K562 (cell line): ENCODE results near the gene FPR1. TPM values are rescaled to one million over a fixed set of nuclear protein-coding genes. Genes with fewer than 3 reads are reported as not detected.

Experiments
- CTCFL ChIP-seq: IDR thresholded peaks from 2 replicates; pipeline ENCODE4 v1.6.1; 2011; ENCODE audit warnings: borderline replicate concordance, low read depth, mild to moderate bottlenecking, moderate library complexity, low read length; ENCODE audit not compliant: insufficient read depth, poor library complexity, severe bottlenecking
- ERF ChIP-seq: fragments of 450-650 bp; formaldehyde crosslinking; IDR thresholded peaks from 2 replicates; pipeline ENCODE4 v1.4.0; 2020; ENCODE audit warnings: mild to moderate bottlenecking, mixed read lengths
- NKRF ChIP-seq: fragments of 450-650 bp; IDR thresholded peaks from 2 replicates; pipeline ENCODE4 v1.6.1; 2016; ENCODE audit warnings: borderline replicate concordance
- POLR2AphosphoS5 ChIP-seq: IDR thresholded peaks from 2 replicates; pipeline ENCODE4 v1.6.1; 2011; ENCODE audit warnings: mild to moderate bottlenecking, low read depth, low read length, moderate library complexity; ENCODE audit not compliant: control insufficient read depth, insufficient read depth
- PRMT5 ChIP-seq: sonication (generic); formaldehyde crosslinking; IDR thresholded peaks from 2 replicates; pipeline ENCODE4 v1.5.0; 2020; ENCODE audit warnings: missing genetic modification reagents
- SAFB ChIP-seq: fragments of 200-400 bp; formaldehyde crosslinking; IDR thresholded peaks from 2 replicates; pipeline ENCODE4 v1.6.1; 2017; ENCODE audit warnings: low read depth, low read length, borderline replicate concordance
- SAP30 ChIP-seq: fragments of 200-600 bp; sonication (generic); IDR thresholded peaks from 2 replicates; pipeline ENCODE4 v1.6.1; 2012; ENCODE audit warnings: borderline replicate concordance, low read depth, mild to moderate bottlenecking, moderate library complexity, low read length, control low read depth, inconsistent platforms; ENCODE audit not compliant: insufficient read depth, poor library complexity, severe bottlenecking
- SMARCB1 ChIP-seq: IDR thresholded peaks from 2 replicates; pipeline ENCODE4 v1.6.1; 2011; ENCODE audit warnings: improper control_type of control experiment, low read depth; ENCODE audit not compliant: insufficient read length
- YY1 ChIP-seq, 3 experiments: IDR thresholded peaks; 2 replicates each; pipeline ENCODE4 v1.6.1; 2011; ENCODE audit warnings: low read length in 2 of 3, mild to moderate bottlenecking in 2 of 3, moderate library complexity in 2 of 3, borderline replicate concordance in 1 of 3, control low read depth in 1 of 3, low read depth in 1 of 3; ENCODE audit not compliant: insufficient read depth in 3 of 3, insufficient replicate concordance in 2 of 3, control insufficient read depth in 1 of 3, insufficient read length in 1 of 3; ENCODE audit errors: extremely low read depth in 1 of 3
- ZC3H4 ChIP-seq: sonication (generic); formaldehyde crosslinking; IDR thresholded peaks from 2 replicates; pipeline ENCODE4 v1.9.0; 2021; ENCODE audit warnings: missing genetic modification reagents, borderline replicate concordance
- ZNF75A ChIP-seq: fragments of 450-650 bp; formaldehyde crosslinking; IDR thresholded peaks from 2 replicates; pipeline ENCODE4 v1.4.0; 2020; ENCODE audit warnings: mild to moderate bottlenecking
- polyA plus RNA-seq, 8 experiments: library from polyadenylated mRNA; depleted of rRNA in 4 of 8; stranded (reverse) in 5 of 8; unstranded in 3 of 8; fragments of >200 nt; fragmentation: Nextera tagmentation in 2 of 8; fragmentation: Illumina TruSeq in 1 of 8; extraction: Ambion mirVana in 2 of 8; extraction: Trizol in 1 of 8; gene quantifications; 2 replicates each; pipeline versions ENCODE4 v1.2.1 to v1.2.3, GENCODE V29; 2011 to 2014; ENCODE audit warnings: inconsistent platforms in 1 of 8, missing spikeins in 1 of 8
- total RNA-seq, 7 experiments: library from RNA; depleted of rRNA in 6 of 7; stranded (reverse); fragments of >200 nt in 6 of 7; fragmentation: Illumina TruSeq in 2 of 7; extraction: Trizol in 2 of 7; gene quantifications; 2 replicates each; pipeline versions ENCODE4 v1.2.1 to v1.2.3, GENCODE V29; 2011 to 2021; ENCODE audit warnings: low replicate concordance in 1 of 7
- TF ChIP-seq, protein P1 (sequence below): fragments of 450-650 bp; formaldehyde crosslinking; IDR thresholded peaks from 2 replicates; pipeline ENCODE4 v1.4.0; 2020; ENCODE audit warnings: mild to moderate bottlenecking, moderate library complexity
- TF ChIP-seq, protein P2 (sequence below), 3 experiments: fragments of 200-800 bp in 1 of 3; sonication (Bioruptor generic) in 1 of 3; sonication (generic) in 1 of 3; formaldehyde crosslinking in 1 of 3; IDR thresholded peaks; 2 replicates each; pipeline versions ENCODE4 v1.6.1 to v1.8.0; 2016 to 2022; ENCODE audit warnings: mild to moderate bottlenecking in 2 of 3, missing compliant biosample characterization in 2 of 3, missing genetic modification characterization in 2 of 3, missing genetic modification reagents in 1 of 3
- TF ChIP-seq, protein P3 (sequence below), 2 experiments: fragments of 450-650 bp in 1 of 2; sonication (generic) in 1 of 2; formaldehyde crosslinking in 1 of 2; IDR thresholded peaks in 1 of 2; conservative IDR thresholded peaks in 1 of 2; 2 replicates each; pipeline versions ENCODE4 v1.6.1 to v1.8.1; 2016 to 2023; ENCODE audit warnings: mild to moderate bottlenecking in 2 of 2, moderate library complexity in 2 of 2, inconsistent platforms in 1 of 2, missing genetic modification reagents in 1 of 2

Gene FPR1
- total and polyA plus RNA-seq, 9 of the 15 experiments (the other 6 are each of a cell fraction or from before 2014, with no cell fraction given): 0.06 to 0.25 (median 0.14) TPM; not detected in 4

GRCh38 chr19:51703575-51704515 is 47.8 kb downstream of the FPR1 start (continued):
- TF ChIP-seq, protein P1, sequence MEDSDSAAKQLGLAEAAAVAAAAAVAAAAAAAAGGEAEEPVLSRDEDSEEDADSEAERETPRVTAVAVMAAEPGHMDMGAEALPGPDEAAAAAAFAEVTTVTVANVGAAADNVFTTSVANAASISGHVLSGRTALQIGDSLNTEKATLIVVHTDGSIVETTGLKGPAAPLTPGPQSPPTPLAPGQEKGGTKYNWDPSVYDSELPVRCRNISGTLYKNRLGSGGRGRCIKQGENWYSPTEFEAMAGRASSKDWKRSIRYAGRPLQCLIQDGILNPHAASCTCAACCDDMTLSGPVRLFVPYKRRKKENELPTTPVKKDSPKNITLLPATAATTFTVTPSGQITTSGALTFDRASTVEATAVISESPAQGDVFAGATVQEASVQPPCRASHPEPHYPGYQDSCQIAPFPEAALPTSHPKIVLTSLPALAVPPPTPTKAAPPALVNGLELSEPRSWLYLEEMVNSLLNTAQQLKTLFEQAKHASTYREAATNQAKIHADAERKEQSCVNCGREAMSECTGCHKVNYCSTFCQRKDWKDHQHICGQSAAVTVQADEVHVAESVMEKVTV (CRISPR knock-in tag): peak; percentile 36; the same call in 1 of the 2 replicates
- TF ChIP-seq PRMT5: no peak
- 0 out of 2 replicates have a peak, but pooled peaks have one; percentile 54 for TF ChIP-seq SAFB
- TF ChIP-seq ZC3H4: no peak
- TF ChIP-seq, protein P2, sequence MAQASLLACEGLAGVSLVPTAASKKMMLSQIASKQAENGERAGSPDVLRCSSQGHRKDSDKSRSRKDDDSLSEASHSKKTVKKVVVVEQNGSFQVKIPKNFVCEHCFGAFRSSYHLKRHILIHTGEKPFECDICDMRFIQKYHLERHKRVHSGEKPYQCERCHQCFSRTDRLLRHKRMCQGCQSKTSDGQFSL (CRISPR knock-in tag; IDR thresholded peaks at IDR 0.05): 0 out of 2 replicates have a peak, but pooled peaks have one; percentile 22
- TF ChIP-seq, protein P2 (tag; IDR thresholded peaks at IDR 0.05): no peak
- TF ChIP-seq ERF (CRISPR knock-in tag): peak; percentile 75; the same call in 1 of the 2 replicates
- TF ChIP-seq POLR2AphosphoS5: peak; percentile 75
- peak in 1 of 3 experiments; percentile 20 for TF ChIP-seq YY1 (IDR thresholded peaks at IDR 0.05; ENCODE audit: borderline replicate concordance in 1 of 3, control insufficient read depth in 1 of 3, extremely low read depth in 1 of 3, insufficient read depth in 3 of 3, insufficient read length in 1 of 3, insufficient replicate concordance in 2 of 3, low read depth in 1 of 3, low read length in 2 of 3)
- peak; percentile 28 for TF ChIP-seq SAP30
- TF ChIP-seq ZNF75A: 0 out of 2 replicates have a peak, but pooled peaks have one; percentile 28
- TF ChIP-seq, protein P3, sequence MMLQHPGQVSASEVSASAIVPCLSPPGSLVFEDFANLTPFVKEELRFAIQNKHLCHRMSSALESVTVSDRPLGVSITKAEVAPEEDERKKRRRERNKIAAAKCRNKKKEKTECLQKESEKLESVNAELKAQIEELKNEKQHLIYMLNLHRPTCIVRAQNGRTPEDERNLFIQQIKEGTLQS (IDR thresholded peaks at IDR 0.05): no peak
- TF ChIP-seq, protein P3 (CRISPR knock-in tag; conservative IDR thresholded peaks at IDR 0.05): 0 out of 2 replicates have a peak, but pooled peaks have one; percentile 21
- peak; percentile 56; the same call in 1 of the 2 replicates for TF ChIP-seq NKRF
- no peak for TF ChIP-seq SMARCB1
- peak; percentile 81 for TF ChIP-seq CTCFL
